HG02840 (cell line): ENCODE measurements around the gene PDIA3.
"Not testable (repeated sequence)": the region's sequence is repeated elsewhere in the genome, so short reads cannot be mapped to it uniquely, and the experiment has no call there.

ENCODE experiments used
- ATAC-seq: cut with Tn5 transposase; IDR thresholded peaks from one replicate; pipeline ENCODE4 v1.9.1; 2021; ENCODE audit warnings: mild to moderate bottlenecking, moderate library complexity, moderate number of reproducible peaks; ENCODE audit not compliant: unreplicated experiment, low FRiP score

PDIA3 gene

GRCh38 chr15:43746245-43746902, at the start of gene PDIA3:
Gene PDIA3 (plus strand): TSS chr15:43746438. CDS start chr15:43746540, 102 bp downstream.
- ATAC-seq, result peak; percentile 65

GRCh38 chr15:43702174-43702573, 44.1 kb upstream of the PDIA3 start:
- ATAC-seq, result no peak

GRCh38 chr15:43702701-43703424, 43.4 kb upstream of the PDIA3 start:
- ATAC-seq, result no peak

GRCh38 chr15:43710431-43711131, 35.7 kb upstream of the PDIA3 start:
- not testable (repeated sequence) for ATAC-seq

- no peak for ATAC-seq
These were observed 23.1 kb upstream of the PDIA3 start for GRCh38 chr15:43723151-43723550.

GRCh38 chr15:43726306-43726705, 19.9 kb upstream of the PDIA3 start:
- ATAC-seq, result not testable (repeated sequence)

- not testable (repeated sequence) for ATAC-seq
These were observed 18.0 kb upstream of the PDIA3 start for GRCh38 chr15:43728053-43728725.

GRCh38 chr15:43735416-43735815, 10.8 kb upstream of the PDIA3 start:
- no peak for ATAC-seq

GRCh38 chr15:43746903-43747309, 668 bp downstream of the PDIA3 start:
- ATAC-seq, result peak; percentile 6

GRCh38 chr15:43748376-43748775, 2.1 kb downstream of the PDIA3 start:
- no peak for ATAC-seq

- peak; percentile 47 for ATAC-seq
These were observed 3.6 kb downstream of the PDIA3 start for GRCh38 chr15:43749690-43750345.

GRCh38 chr15:43751885-43752284, 5.6 kb downstream of the PDIA3 start:
- ATAC-seq, result no peak

- ATAC-seq, result no peak
These were observed 16.6 kb downstream of the PDIA3 start for GRCh38 chr15:43762824-43763223.

- no peak for ATAC-seq
These were observed 17.7 kb downstream of the PDIA3 start for GRCh38 chr15:43763819-43764446.

GRCh38 chr15:43769584-43770228, 23.5 kb downstream of the PDIA3 start:
- ATAC-seq, result no peak

- ATAC-seq, result no peak
These were observed 25.6 kb downstream of the PDIA3 start for GRCh38 chr15:43771816-43772215.

GRCh38 chr15:43772624-43773023, 26.4 kb downstream of the PDIA3 start:
- ATAC-seq, result no peak

- no peak for ATAC-seq
These were observed 27.8 kb downstream of the PDIA3 start for GRCh38 chr15:43774062-43774461.

- no peak for ATAC-seq
These were observed 29.2 kb downstream of the PDIA3 start for GRCh38 chr15:43775411-43775965.
